IPS DF 19.7 (cell line): ENCODE data around the gene ABCA4.

ENCODE experiments used
- DNase-seq: peaks from one replicate; pipeline ENCODE4 v3.0.0-alpha.2; 2013; ENCODE audit warnings: low read depth, low spot score

Gene ABCA4

DNA sequence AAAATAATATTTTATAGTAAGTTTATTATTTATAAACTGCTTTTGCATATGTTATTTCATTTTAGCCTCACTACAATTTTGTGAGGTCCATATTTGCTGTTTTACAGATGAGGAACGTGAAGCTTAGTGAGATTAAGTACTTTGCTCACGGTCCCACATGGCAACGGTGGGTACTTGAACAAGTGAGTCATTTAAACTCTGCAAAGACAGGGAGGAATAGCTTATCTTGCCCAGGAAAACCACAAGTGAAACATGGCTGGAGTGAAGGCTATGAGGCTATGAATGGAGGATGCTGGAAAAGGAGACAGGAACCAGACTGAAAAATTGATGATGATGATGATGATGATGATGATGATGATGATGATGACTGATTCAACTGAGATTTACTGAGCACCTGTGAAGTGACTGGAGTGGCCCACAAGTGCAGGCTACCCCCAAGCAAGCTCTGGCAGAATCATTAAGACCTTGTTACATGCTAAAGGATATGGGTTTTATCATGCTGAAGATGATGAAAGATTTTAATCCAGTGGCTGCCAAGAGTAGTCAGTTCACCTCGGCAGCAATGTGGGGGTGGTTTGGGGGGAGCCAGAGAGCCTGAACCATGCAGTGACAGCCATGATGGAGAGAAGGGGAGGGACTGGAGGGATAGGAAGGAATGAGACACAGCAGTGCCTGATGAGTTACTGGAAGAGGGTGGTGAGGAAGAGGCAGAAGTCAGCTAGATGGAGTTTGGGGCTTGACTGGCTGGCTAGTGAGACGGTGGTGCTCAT lies 1.4 kb upstream of the ABCA4 start:
- no peak for DNase-seq

DNA sequence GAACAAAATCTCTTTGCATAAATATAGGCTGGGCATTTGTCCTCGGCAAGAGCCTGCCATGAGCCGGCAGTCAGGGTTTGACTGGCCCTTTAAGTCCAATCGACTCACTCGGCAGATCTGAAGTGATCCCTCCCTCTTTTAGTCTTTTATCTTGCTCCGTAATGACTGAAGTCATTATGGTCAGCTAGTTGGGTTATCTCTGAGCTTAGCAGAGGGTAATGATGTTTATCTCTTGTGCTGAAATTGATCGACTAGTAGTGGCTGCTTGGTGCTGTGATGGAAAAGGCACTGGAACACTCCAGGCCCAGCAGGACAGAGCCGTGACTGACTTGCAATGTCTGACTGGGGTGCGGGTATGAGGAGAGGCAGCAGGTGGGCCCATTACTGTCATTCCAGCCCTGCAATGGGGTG lies 468 bp upstream of the ABCA4 start:
- DNase-seq = no peak

DNA sequence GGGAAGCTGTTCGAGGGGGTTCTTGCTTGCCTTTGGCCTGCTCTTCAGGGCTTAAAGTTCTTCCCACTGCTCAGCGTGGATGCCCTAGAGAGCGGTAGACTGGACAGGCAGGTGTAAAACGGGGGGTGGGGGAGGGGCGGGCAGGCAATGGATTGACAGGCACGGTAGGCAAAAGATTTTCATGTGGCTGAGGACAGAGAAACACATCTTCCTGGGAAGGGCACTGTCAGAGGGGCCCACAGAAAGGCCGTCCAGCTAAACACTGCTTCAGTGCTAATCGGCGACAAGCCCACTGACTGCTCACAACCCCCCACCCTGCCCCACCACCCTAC lies 412 bp downstream of the ABCA4 start:
- no peak for DNase-seq

DNA sequence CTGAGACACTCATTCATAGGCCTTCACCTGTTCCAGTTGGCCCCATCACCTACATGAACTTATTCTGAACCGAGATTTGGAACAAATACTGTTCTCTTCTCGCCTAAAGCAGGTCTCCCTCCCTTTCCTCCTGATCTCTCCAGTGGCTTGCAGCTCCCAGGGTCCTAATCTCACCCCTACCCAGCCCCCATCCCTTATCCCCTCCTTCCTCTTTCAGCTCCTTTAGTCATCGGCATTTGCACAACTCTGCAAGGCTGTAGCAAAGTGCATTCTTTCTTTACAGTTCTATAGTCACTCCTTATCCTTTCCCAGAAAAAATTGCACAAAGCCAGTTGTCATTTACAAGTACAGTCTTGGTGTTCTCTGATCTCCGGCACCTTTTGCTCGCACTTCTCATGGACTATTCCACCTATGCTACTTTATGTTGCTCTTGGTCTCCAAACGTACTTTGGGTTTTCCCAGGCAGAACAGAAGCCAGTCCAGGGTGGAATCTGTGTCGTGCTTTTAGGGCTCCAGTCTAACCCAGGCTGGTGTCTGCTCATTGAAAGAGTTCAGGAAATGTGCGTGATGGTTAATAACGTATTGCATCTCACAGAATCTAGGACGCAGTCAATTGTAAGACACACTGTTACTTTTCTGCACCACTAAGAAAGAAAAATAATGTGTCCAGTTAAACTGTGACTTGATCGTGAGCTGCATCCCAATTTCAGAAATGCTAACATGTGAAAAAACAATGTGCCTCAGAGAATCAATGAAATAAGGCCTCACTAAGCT lies 965 bp downstream of the ABCA4 start:
- no peak for DNase-seq

DNA sequence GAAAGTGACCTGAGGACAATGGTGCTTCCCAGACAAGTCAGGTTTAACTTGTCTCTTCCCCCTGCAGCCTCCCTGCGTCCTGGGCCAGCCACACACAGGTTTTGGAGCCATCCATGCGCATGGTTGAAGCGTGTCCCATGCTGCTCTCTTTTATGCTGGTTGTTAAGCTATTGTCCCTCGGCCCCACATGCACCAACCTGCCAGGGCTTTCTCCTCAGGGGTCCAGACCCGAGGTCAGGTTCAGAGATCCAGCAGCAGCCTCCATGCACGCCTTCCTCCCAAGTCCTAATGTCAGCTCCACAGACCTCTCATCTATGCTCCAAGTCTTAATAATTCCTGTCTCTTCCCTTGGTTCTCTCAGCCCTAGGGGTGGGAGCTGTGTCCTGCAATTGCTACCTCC lies 1.6 kb downstream of the ABCA4 start:
- DNase-seq = no peak

DNA sequence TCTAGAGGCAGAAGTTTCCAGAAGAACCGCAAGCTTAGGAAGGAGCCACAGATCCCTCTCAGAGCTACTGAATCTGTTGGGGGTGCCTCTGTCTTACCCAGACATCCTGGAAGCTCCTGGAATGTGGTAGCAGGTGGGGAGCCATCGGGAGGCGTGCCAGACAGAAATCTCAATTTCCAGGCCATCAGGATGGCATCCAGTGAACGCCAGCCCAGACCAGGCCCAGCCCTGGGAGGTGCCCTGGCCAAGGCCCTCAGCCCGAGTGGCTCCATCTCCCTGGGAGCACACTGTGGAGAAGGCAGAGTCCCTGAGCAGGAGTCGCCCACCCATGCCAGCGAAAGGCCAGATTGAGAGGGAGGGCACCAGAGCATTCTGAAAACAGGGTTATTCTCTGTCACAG lies 2.5 kb downstream of the ABCA4 start:
- no peak for DNase-seq

DNA sequence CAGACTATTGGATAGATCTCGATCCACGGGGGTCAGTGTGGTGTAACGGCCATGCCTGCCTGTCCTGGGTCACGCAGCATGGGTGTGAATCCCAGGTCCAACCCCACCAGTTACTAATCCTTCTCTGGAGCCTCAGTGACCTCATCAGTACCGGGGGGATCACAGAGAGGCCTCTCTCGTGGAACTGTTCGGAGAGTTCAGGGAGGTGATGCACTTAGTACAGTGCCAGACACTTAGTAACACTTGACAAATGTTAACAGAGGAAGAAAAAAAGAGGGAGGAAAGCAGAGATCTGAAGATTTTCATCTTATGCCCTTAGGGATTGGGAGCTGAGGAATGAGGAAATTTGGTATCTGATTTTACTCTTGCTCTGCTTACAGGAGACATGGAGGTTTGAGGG lies 2.9 kb downstream of the ABCA4 start:
- no peak for DNase-seq

DNA sequence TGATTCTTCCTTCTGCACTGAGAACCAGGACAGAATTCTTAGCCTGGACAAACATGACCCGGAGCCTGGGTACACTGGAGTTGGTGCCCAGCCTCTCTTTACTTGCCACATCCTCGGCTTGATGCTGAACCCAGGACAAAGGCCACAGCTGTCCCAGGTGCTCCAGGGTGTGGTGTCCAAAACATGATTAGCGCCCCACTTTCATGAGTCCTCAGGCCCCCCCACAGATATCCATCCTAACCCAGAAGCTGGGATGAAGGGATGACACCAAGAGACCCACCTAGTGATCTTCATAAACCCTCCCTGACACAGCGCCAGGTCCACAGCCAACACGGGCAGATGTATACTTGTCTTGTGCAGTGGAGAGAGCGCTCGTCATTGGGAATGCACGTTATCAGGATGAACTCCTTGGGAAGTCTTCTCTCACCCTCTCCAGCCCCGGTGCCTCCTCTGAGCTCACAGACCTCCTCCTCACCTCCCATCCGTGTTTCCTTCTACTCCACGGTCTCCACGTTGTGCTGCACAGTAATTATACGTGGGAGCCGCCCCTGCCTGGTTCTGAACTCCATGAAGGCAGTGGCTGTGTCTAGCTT lies 3.6 kb downstream of the ABCA4 start:
- no peak for DNase-seq

DNA sequence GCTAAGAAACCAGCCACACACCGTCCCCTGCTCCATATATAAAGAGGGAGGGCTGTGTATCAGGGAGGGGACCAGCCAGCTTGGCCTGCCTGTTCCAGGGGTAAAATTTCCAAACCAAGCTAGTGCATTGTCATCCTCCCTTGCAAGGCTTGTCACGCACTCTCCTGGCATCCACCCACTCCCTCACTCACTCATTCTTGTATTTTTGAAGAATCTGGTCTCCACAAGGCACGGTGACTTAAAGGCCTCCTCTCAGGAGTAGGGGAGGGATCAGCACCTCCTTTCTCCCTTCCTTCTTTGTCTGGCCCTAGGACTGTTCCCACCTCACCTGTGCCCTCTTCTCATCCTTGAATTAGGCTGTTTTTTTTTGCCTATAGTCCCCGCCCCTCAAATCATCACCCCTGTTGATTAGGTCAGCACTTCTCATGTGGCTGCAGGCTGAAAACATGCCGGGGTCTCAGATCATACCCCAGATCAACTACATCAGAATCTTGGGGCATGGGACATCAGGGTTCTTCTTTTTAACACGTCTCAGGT lies 5.0 kb downstream of the ABCA4 start:
- no peak for DNase-seq

DNA sequence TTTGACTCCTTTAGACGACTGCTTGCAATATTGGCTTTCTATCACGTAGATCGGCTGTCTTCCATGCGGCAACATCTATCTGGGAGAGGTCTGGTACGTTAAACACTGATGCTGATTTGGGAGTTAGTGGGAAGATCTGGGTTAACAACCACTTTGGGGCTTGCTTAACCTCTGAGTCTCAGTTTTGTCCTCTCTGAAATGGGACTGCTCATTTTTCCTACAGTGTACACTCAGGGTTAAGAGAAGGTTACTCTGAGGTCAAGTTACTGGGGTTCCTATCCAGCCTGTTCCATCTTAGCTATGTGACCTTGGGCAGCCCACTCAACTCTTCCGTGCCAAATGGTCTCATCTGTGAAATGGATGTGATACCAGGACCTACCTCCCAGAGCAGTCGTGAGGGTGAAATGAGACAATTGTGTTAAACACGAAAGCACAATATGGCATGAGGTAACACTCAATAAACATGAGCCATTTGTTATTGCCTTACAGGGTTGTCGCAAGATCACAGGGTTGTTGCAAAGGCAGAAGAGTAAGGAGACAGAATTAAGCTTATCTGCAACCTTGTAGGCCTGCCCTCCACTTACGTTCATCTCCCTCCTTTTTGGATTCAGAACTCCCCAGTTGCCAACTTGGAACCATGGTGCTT lies 5.6 kb downstream of the ABCA4 start:
- no peak for DNase-seq

DNA sequence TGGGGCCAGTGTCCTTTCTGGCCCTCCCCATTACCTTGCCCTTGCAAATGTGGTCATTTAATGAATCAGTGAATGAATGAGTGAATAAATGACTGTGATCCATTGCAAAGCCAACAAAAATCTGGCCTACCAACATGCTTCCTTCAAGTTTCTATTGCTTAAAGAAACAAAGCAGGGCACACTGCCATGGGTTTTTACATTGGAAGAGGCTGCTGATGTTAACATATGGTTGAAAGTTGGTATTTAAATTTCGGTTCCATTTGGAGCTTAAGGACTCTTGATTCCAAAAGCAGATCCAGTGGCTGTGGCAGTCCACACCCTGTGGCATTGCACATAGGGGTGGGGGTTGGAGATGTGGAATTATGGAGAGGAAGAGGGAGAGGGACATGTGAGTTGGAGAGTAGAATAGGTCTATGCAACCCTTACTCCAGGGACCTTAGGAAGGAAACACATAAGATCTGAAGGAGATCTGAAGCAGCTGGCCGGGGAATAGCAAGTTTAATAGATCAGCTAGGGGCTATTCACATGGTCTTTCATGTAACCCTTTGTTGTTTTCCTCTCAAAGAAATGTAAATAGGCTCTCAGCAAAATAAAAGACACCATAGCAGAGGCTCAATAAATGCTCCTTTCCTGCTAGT lies 7.2 kb downstream of the ABCA4 start:
- no peak for DNase-seq

DNA sequence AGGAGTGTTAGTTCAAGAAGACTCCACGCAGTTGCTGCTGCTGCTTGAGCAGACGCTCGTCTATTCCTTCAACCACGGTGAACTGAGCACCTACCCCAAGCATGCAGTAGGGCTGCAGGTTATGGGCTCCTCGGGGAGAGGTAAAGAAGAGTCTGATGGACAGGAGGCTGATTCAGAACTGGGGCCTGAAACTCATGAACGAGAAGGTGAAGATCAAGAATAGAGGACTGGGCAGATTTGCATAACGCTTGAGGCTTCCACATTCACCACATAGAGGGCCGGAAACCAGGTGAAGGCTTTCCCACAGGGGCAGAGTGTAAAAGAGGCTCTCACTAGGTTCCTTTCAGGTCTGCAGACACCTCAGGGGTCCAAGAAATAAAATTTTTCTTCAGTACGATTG lies 9.1 kb downstream of the ABCA4 start:
- DNase-seq = no peak

DNA sequence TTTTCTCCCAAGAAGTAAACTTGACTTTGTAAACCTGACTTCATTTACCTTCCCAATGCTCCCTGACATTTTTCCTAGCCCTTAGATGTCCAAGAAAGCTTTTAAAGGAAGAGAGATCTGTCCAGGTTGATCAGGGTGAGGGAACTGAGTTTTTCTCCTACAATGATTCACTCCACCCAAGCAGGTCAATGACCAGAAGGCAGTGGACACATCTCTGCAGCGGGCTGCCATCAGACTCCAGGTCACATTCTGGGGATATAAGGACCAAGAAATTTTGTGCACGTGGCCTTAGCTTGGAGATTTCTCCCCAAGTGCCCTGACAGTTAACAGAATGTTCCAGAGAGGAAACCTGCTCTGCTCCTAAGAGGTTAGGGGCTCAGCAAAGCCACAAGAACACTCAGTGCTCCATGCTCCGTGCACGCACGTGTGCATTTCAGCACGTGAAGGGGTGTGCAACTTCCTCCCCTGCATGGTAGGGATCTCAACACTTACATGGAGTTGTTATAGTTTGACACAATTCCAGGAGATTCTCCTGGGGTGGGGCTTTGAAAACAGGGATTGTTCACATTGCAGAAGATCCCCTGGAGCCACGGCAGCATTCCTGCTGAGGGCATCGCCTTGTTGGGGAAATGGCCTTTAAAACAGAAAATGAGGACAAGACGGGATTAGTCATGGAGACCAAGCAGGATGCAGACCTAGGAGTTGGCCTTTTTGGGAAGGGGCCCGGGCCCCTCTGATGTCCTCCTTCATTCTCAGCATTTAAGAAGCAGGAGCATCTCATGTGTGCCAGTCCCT lies 9.8 kb downstream of the ABCA4 start:
- no peak for DNase-seq

DNA sequence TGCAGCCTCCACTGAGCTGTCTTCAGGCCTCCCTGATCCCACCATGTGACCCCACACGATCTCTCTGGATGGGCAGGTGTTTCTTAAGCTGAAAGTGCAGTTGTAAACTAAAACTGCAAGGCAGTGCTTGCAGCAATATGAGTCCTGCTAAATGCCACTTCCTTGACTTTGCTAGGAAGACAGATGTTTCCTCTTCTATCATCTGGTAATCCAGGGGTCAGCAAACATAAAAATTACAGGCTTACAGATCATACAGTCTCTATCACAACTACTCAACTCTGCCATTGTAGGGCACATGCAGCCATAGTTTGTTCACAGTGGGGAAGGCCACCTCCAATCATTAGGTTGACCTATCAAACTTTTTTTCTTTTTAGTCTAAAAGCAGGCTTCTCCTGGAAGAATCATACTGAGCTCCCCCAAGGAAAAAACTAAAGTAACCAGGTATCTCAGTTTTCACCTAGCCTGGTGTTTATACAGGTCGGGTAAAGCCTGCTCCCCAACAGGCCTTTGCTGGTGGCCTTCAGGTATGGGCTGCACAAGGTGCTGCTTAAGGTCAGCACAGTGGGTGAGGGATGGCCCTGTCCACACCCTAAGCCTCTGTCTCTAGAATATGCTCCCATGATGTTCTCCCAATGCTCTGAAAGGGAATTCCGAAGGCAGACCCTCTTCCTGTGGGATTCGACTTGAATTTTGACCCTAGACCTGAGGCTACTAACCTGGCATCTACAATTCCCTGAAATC lies 10.8 kb downstream of the ABCA4 start:
- DNase-seq = no peak

DNA sequence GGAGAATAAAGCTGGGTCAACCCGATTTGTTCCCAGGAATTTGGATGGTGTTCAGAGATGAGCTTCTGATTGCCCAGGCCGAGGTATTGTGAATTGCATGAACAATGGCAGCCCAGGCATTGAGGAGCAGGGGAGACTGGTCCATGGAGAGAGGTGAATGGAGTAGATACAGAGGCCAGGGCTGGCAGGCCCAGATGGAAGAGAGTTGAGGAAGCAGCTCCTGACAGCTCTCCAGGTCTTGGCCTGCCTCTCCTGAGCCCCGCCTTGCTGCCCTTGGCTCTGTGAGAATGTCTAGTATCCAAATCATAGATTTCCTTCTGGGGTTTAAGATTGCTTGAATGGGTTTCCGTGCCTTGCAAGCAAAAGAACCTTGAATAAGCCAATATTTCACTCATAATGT lies 11.5 kb downstream of the ABCA4 start:
- DNase-seq = no peak

DNA sequence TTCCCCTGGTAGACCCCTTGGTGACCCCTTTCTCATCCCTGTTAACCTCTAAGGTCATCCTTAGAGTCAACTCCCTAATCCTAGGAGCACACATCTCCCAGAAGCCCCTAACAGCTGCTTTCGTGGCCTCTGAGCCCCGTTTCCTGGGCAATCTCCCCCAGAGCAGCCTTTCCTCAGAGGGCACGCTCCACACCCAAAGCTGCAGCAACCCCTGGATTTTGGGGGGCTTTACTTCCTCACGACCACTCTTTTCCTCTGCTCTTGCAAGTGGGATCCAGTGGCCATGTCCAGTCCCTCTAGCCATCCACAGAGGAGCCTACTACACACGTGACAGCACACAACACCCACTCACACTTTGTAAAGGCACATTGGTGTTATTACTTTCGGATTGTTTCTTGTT lies 13.8 kb downstream of the ABCA4 start:
- no peak for DNase-seq

DNA sequence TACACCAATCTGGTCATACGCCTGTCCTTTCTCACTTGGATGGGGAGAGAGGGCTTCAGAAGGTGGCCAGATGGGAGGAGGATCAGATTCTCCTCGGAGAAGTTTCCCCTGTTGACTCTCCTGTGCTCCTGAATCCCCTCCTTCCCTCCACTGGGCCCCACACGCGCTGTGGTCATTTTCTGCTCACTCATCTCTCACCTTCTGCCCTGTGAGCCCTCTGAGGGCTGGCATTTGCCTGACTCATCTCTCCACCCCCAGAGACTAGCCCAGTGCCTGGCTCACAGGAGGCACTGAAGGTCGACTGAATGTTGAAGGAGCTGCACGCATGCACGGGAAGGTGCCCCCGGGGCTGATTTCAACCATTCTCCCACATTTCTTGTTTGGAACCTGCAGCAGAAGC lies 14.2 kb downstream of the ABCA4 start:
- no peak for DNase-seq

DNA sequence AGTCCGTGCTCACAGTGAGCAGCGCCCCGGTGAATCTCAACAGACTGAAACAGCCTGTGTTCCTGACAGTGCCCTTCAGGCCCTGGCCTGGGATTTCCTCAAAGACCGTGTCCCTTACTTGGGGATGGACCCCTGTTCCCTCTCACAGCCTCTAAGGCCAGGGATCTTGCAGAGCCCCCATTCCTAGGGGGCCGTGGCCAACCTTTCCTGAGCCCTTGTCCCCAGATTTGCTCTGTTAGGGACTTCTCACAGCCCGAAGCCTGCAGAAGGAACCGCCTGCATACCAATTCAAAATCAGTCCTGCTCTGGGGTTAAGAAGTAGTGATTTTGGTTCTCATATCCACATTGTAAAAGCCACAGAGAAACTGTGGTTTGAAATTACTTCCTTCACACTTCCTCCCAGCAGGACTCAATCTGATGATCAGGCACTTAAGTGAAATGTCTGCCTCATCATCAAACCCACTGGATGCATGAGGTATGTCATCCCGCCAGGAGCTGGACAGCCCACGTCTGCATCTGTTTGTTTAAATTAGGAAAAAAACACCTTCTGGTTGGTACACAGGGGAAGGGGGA lies 14.9 kb downstream of the ABCA4 start:
- no peak for DNase-seq

DNA sequence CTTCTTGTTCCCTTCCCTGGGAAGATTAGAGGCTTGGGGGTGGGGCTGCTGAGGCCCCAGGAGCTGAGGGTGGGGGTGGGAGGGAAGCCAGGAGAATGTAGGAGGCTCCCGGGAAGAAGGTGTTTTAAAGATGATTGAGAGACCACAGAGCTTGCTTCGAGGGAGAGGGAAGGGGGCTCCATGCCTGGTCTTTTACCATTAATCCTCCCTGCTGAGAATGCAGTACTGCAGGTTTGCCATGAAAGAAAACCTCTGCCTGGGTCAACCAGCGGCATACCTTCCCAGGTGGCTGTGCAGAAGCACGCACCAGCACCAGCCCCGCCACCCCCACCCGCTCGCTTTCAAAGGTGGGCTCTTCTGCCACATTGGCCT lies 15.4 kb downstream of the ABCA4 start:
- DNase-seq = no peak
